PC-9 (cell line): ENCODE results near the gene CCDC30. TPM values are rescaled to one million over a fixed set of nuclear protein-coding genes. Genes with fewer than 3 reads are reported as not detected.

ENCODE experiments used
- BruUV-seq: library from RNA; stranded (reverse); fragments of 400-500 nt; replicated peaks from 2 replicates; lab custom pipeline; 2021; lab: Mats Ljungman, UMichigan
- CTCF ChIA-PET: fragments of 300-600 bp; sonication (Branson Sonifier 250); formaldehyde crosslinking; loops from one replicate; lab custom pipeline; 2022; ENCODE audit warnings: antibody characterized with exemption; lab: Charles Lee
- POLR2A ChIA-PET: fragments of 300-600 bp; sonication (Branson Sonifier 250); formaldehyde crosslinking; loops from one replicate; lab custom pipeline; 2022; ENCODE audit warnings: antibody characterized with exemption; ENCODE audit not compliant: unreplicated experiment; lab: Charles Lee
- DNase-seq, 2 experiments: peaks; one replicate each; pipeline versions ENCODE4 v3.0.0 to v3.0.0-alpha.2; 2015 to 2022; ENCODE audit warnings: mixed read lengths in 1 of 2
- H2AFZ ChIP-seq: fragments of 200-600 bp; sonication (generic); 2 replicates; pipeline ENCODE4 v1.8.1; 2017; ENCODE audit warnings: antibody characterized with exemption
- H3F3A ChIP-seq: fragments of 200-600 bp; sonication (generic); 2 replicates; pipeline ENCODE4 v1.8.1; 2017; ENCODE audit warnings: antibody characterized with exemption, mild to moderate bottlenecking, low read depth; ENCODE audit not compliant: insufficient read depth
- H3K27ac ChIP-seq: fragments of 200-600 bp; sonication (generic); 2 replicates; pipeline ENCODE4 v1.6.1; 2016; ENCODE audit warnings: mixed run types
- H3K27me3 ChIP-seq: fragments of 200-600 bp; sonication (generic); 2 replicates; pipeline ENCODE4 v1.6.1; 2016; ENCODE audit warnings: low read depth, mixed run types; ENCODE audit not compliant: insufficient read depth
- H3K36me3 ChIP-seq: fragments of 200-600 bp; sonication (generic); 2 replicates; pipeline ENCODE4 v1.6.1; 2016; ENCODE audit warnings: low read depth, mixed run types
- H3K4me1 ChIP-seq: fragments of 200-600 bp; sonication (generic); replicated peaks from 2 replicates; pipeline ENCODE4 v1.6.1; 2016; ENCODE audit warnings: mixed run types; ENCODE audit not compliant: insufficient read depth
- H3K4me2 ChIP-seq: fragments of 200-600 bp; sonication (generic); 2 replicates; pipeline ENCODE4 v1.6.1; 2017; ENCODE audit warnings: mixed run types
- H3K4me3 ChIP-seq: fragments of 200-600 bp; sonication (generic); 2 replicates; pipeline ENCODE4 v1.6.1; 2016; ENCODE audit warnings: mixed run types
- H3K79me2 ChIP-seq: fragments of 200-600 bp; sonication (generic); 2 replicates; pipeline ENCODE4 v1.6.1; 2017; ENCODE audit warnings: low read depth, mixed run types
- H3K9me2 ChIP-seq: fragments of 200-600 bp; sonication (generic); 2 replicates; pipeline ENCODE4 v1.8.1; 2017; ENCODE audit warnings: mild to moderate bottlenecking; ENCODE audit not compliant: insufficient read depth
- H3K9me3 ChIP-seq: fragments of 200-600 bp; sonication (generic); 2 replicates; pipeline ENCODE4 v1.8.1; 2016; ENCODE audit warnings: low read depth; ENCODE audit not compliant: insufficient read depth
- H4K20me1 ChIP-seq: fragments of 200-600 bp; sonication (generic); 2 replicates; pipeline ENCODE4 v1.8.1; 2017; ENCODE audit not compliant: insufficient read depth
- CTCF ChIP-seq: fragments of 200-600 bp; sonication (generic); conservative IDR thresholded peaks from 2 replicates; pipeline ENCODE4 v1.6.1; 2017; ENCODE audit warnings: mixed run types, antibody characterized with exemption, mild to moderate bottlenecking, moderate library complexity
- EZH2 ChIP-seq: fragments of 200-600 bp; sonication (generic); IDR thresholded peaks from 2 replicates; pipeline ENCODE4 v1.8.0; 2017; ENCODE audit warnings: antibody characterized with exemption, low read depth
- intact Hi-C: fragments of 100-400 bp; cut with micrococcal nuclease; formaldehyde crosslinking; loops from one replicate; pipeline ENCODE4 v1.10.0; 2022; ENCODE audit not compliant: unreplicated experiment
- total RNA-seq: library from RNA; stranded (reverse); gene quantifications from 2 replicates; pipeline ENCODE4 v1.2.3, GENCODE V29; 2021

CCDC30 gene
- total RNA-seq, 1 experiment from 2014 or later = 10.2 TPM

GRCh38 chr1:42429603-42430002 is 33.5 kb upstream of the CCDC30 start:
- BruUV-seq = no TSS peak
- no peaks in the 10 kb centered on the region for H3F3A ChIP-seq
- no peaks in the 10 kb centered on the region for H3K79me2 ChIP-seq
- no peak for DNase-seq
- no peak overlapping the region for H3K27ac ChIP-seq
- no peak overlapping the region for H3K4me2 ChIP-seq
- POLR2A ChIA-PET = no interaction called here
- H3K36me3 ChIP-seq = no peaks in the 10 kb centered on the region
- peaks cover under 1% of the 10 kb centered on the region; the same call in 1 of the 2 replicates for H3K4me1 ChIP-seq
- intact Hi-C loops = no loop called here
- no peak overlapping the region for H3K4me3 ChIP-seq
- H2AFZ ChIP-seq = no peak overlapping the region
- H3K27me3 ChIP-seq = no peaks in the 10 kb centered on the region
- CTCF ChIA-PET = no interaction called here
- no peaks in the 10 kb centered on the region for H3K9me3 ChIP-seq
- no peaks in the 10 kb centered on the region for H3K9me2 ChIP-seq
- no peak for TF ChIP-seq EZH2
- TF ChIP-seq CTCF = no peak
- no peaks in the 10 kb centered on the region for H4K20me1 ChIP-seq

GRCh38 chr1:42430286-42431135 is 32.6 kb upstream of the CCDC30 start:
- no peaks in the 10 kb centered on the region for H3K9me3 ChIP-seq
- BruUV-seq = no TSS peak
- H3K27ac ChIP-seq = no peak overlapping the region
- H3K4me3 ChIP-seq = no peak overlapping the region
- no peak overlapping the region for H3K4me2 ChIP-seq
- no peak for DNase-seq
- no peaks in the 10 kb centered on the region for H3K36me3 ChIP-seq
- H3K27me3 ChIP-seq = no peaks in the 10 kb centered on the region
- intact Hi-C loops = no loop called here
- H4K20me1 ChIP-seq = no peaks in the 10 kb centered on the region
- no peaks in the 10 kb centered on the region for H3K9me2 ChIP-seq
- H3F3A ChIP-seq = no peaks in the 10 kb centered on the region
- no peaks in the 10 kb centered on the region for H3K79me2 ChIP-seq
- POLR2A ChIA-PET = no interaction called here
- CTCF ChIA-PET = interaction anchor here (0.5 kb wide), 1 partner anchor 92 kb away, joined by 3 read pairs; no protein-coding TSS in a partner anchor
- no peak overlapping the region for H2AFZ ChIP-seq
- H3K4me1 ChIP-seq = no peaks in the 10 kb centered on the region
- TF ChIP-seq EZH2 (no peak), CTCF (no peak)

- no TSS peak for BruUV-seq
- Histone ChIP-seq H3F3A (no peaks in the 10 kb centered on the region), H4K20me1 (no peaks in the 10 kb centered on the region), H3K4me1 (no peaks in the 10 kb centered on the region), H3K4me2 (no peak overlapping the region), H3K9me3 (no peaks in the 10 kb centered on the region), H2AFZ (no peak overlapping the region), H3K79me2 (no peaks in the 10 kb centered on the region), H3K4me3 (no peak overlapping the region), H3K27ac (no peak overlapping the region), H3K27me3 (no peaks in the 10 kb centered on the region), H3K36me3 (no peaks in the 10 kb centered on the region), H3K9me2 (no peaks in the 10 kb centered on the region)
- intact Hi-C loops = no loop called here
- CTCF ChIA-PET = no interaction called here
- POLR2A ChIA-PET = no interaction called here
- no peak for TF ChIP-seq EZH2
- TF ChIP-seq CTCF = no peak
- DNase-seq = no peak
These were observed 31.6 kb upstream of the CCDC30 start for GRCh38 chr1:42431514-42431913.
